RWPE1 (cell line): ENCODE measurements around the gene BARX1.

Experiments
- CTCF ChIA-PET: fragments of 350-600 bp; sonication (Branson Sonifier 250); formaldehyde crosslinking; extraction: SDS; loops from one replicate; lab custom pipeline; 2021; lab: Yijun Ruan, JAX
- POLR2A ChIA-PET: fragments of 400-600 bp; formaldehyde crosslinking; extraction: SDS; loops from one replicate; lab custom pipeline; 2020; ENCODE audit warnings: antibody characterized with exemption; ENCODE audit not compliant: low non-redundant PET; lab: Yijun Ruan, JAX
- DNase-seq: peaks from one replicate; pipeline ENCODE4 v3.0.0; 2012; ENCODE audit warnings: low spot score
- H3K27ac ChIP-seq: fragments of 450-650 bp; 2 replicates; pipeline ENCODE4 v1.5.1; 2017
- CTCF ChIP-seq: fragments of 450-650 bp; conservative IDR thresholded peaks from 2 replicates; pipeline ENCODE4 v1.5.1; 2017; ENCODE audit warnings: low read depth, mild to moderate bottlenecking

The BARX1 gene

DNA sequence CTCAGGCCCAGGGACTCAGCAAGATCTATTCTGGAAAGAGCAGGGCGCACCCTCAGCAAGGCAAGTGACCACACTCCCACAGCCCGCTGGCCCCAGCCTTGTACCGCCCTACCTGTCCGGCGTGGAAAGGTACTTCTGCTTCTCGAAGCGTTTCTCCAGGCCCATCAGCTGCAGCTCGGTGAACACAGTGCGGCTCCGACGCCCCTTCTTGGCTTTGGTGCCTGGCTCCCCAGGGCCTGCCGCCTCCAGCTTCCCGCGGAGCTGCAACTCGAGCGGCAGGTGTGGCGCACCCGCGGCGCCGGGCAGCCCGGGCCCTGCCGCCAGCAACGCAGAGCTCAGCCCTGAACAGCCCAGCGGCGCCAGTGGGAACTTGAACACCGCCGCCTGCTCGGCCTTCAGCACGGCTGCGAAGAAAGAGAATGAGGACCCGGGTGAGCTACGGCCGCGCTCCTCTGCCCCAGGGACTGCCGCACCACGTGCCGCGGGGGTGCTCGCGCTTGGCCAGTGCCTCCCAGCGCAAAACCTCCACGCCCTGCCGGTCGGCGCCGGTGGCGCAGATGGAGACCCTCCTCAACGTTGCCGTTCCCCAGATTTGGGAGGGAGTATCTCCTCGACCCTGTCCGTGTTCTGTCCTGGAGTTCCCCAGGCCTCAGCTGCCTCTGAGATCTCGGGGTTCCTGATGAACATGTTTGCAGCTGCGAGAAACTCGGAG lies 2.2 kb downstream of the BARX1 start:
- ChIA-PET CTCF (interaction anchor here (0.7 to 1.3 kb wide), 4 partner anchors 9 to 271 kb away, joined by 3 to 8 read pairs (median 4); no protein-coding TSS in a partner anchor), POLR2A (no interaction called here)
- TF ChIP-seq CTCF: no peak
- DNase-seq: no peak
- H3K27ac ChIP-seq: no peak overlapping the region

GRCh38 chr9:93952119-93952783 lies 2.9 kb downstream of the BARX1 start:
- POLR2A ChIA-PET: no interaction called here

GRCh38 chr9:93951655-93952118 lies 3.5 kb downstream of the BARX1 start:
- POLR2A ChIA-PET: no interaction called here
- CTCF ChIA-PET: no interaction called here
- H3K27ac ChIP-seq: no peak overlapping the region
- DNase-seq: no peak
- TF ChIP-seq CTCF: no peak

More at GRCh38 chr9:93952119-93952783, 2.9 kb downstream of the BARX1 start:
- CTCF ChIA-PET: interaction anchor here (0.8 to 1.3 kb wide), 3 partner anchors 10 to 270 kb away, joined by 3 to 8 read pairs (median 6); no protein-coding TSS in a partner anchor
- DNase-seq: no peak
- TF ChIP-seq CTCF: no peak
- no peak overlapping the region for H3K27ac ChIP-seq

DNA sequence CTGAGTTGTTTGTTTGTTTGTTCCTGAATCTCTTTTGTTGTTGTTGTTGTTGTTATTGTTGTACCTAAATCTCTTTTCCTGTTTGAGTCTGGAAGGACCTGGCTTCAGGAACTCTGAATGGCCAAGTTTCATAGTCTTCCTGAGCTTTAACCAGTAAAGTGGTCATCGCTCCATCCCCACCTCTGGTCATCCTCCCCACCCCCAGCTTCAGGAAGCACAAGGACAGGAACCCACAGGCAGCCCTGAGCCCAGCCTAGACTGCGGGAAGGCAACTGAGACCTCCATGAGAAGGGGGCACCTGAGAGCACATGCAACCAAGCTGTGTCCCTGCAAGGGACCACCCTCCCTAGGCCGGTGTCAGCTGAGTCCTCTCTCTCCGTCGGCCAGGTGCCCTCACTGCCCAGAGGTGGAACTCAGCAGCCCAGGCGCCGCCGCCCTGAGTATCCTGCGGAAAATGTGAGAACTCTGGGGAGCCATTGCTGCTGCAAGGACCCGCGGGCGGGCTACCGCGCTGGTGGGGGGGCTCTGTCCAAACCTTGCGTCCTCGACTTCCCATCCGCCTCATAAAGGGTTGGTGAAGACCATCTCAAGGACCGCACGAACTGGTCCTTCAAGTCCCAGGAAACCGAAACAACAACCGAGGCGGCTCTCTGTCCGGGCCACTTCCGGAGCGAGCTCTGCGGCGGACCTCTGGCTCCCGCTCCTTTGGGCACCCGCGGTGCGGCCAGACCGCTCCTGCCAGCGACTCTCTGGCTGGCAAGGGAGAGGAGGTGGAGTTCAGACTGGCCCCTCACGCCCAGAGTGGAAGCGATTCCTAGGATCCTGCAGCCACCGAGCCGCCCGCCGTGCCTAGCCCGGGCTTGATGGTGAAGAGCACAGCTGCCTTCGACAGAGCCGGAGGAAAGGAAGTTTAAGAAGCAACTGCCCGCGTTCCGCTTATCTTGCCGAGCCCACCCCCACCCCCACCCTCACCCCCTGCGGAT lies 4.2 kb downstream of the BARX1 start:
- no peak for DNase-seq
- POLR2A ChIA-PET: no interaction called here
- no peak overlapping the region for H3K27ac ChIP-seq
- no peak for TF ChIP-seq CTCF
- CTCF ChIA-PET: no interaction called here

DNA sequence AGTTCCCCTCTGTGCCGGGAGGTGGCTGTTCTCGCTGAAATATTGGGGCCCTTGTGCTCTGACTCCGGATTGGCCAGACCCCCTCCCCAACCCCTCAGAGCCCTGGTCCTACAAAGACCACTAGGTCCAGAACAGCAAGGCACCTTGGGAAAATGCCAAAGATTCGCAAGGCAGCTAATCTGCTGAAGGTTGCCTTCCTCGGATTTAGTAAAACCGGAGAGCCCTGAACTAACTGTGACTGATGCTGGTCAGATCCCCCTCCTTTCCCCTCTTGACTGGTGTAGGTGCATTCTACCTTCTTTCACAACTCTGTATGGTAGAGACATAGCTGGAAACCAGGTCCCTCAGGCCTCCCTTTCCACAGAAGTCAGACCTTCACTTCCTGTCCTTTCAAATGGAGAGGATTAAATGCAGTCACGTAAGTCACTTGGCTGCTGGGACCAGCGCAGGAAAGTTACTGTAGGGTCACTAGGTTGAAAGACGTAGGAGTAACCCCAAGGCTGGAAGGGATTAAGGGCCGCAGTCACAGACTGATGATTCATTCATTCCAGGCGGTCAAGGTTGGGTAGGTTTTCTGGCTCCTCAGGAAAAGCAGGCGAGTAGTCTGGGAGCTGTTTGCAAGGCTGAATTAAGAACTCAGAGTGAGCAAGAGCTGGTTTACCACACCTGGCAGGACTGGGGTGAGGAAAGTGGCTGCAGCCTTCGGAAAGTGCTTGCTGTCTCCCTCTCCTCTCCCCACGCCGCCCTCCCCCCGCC lies 5.3 kb downstream of the BARX1 start:
- no peak overlapping the region for H3K27ac ChIP-seq
- CTCF ChIA-PET: interaction anchor here (0.6 kb wide), 1 partner anchor 309 kb away, joined by 4 read pairs; no protein-coding TSS in a partner anchor
- POLR2A ChIA-PET: no interaction called here
- no peak for TF ChIP-seq CTCF
- peak; percentile 77 for DNase-seq
